Measurements from ENCODE around the gene RPAP2. TPM values are rescaled to one million over a fixed set of nuclear protein-coding genes. Genes with fewer than 3 reads are reported as not detected.
"Not testable (repeated sequence)": the region's sequence is repeated elsewhere in the genome, so short reads cannot be mapped to it uniquely, and the experiment has no call there.

Gene RPAP2
- total RNA-seq, 1 donor from 2014 or later = 26.4 TPM

DNA sequence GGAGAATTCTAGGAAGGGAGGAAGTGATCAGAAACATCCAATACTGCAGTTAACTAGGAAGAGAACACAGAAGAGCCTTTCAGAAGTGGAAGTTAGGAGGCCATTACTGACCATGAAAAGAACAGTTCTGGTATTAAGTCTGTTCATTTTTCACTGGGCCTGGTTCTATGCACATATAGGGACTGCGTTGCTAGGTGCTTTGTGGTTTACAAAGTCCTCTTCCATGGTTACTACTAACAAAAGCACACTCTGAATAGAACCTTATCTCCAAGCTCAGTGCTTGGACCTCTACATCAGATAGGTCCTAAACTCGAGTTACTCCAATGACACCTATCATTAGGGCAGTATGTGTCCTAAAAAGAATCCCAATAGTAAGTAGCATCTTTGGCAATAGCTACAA, 75.4 kb downstream of the RPAP2 start:
- DNase-seq (ENCODE audit: low read depth) = no peak

DNA sequence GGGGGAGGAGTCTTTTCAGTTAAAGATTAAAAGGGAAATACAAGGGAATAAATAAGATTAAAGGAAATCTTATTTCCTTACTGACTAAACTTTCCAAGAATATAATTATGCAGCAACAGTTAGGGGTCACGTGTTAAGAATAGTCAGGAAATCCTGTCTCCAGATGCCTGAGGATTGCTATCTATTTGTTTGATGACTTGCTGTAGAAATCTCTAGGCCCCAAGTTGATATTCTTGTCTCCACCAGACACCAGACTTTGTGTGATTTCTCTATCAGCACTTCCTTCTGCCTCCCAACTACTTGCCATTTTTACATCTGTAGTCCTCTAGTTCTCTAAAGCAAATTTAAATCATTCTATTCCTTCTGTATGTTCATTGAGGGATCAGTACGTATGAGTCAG, 77.5 kb downstream of the RPAP2 start:
- no peak for DNase-seq (ENCODE audit: low read depth)

DNA sequence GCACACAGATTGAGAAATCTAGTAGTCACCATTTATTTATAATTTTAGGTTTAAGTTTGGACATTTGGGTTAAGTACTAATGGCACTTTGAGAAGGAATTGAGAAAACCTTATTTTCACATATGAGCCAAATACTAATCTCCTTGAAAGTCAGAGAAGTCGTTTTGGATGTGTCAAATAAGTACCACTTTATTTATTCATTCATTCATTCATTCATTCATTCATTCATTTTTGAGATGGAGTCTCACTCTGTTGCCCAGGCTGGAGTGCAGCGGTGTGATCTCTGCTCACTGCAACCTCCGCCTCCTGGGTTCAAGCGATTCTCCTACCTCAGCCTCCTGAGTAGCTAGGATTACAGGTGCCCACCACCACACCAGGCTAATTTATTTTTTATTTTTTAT, 79.1 kb downstream of the RPAP2 start:
- DNase-seq (ENCODE audit: low read depth) = not testable (repeated sequence)

DNA sequence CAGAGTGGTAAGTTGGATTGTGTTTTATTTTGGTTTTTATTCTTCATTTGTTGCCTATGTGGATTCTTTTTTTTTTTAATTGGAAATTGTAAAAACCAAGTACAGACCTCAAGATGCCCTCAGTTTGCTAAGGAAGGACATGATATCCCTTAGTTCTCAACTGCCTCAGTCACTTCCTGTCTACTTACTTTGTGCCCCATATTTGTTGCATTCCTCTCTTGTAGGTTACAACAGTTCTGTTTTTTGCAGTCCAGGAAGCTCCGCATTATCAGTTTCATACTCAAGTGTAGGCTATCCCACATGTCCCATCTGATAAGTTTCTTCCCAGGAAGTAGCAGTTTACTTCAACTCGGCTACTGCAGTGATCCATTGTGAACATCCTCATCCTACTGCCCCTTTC, 82.0 kb downstream of the RPAP2 start:
- DNase-seq (ENCODE audit: low read depth) = no peak

DNA sequence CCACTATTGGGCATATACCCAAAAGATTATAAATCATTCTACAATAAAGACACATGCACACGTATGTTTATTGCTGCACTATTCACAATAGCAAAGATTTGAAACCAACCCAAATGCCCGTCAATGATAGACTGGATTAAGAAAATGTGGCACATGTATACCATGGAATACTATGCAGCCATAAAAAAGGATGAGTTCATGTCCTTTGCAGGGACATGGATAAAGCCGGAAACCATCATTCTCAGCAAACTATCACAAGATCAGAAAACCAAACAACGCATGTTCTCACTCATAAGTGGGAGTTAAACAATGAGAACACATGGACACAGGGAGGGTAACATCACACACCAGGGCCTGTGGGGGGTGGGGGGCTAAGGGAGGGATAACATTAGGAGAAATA, 95.1 kb downstream of the RPAP2 start:
- not testable (repeated sequence) for DNase-seq (ENCODE audit: low read depth)

DNA sequence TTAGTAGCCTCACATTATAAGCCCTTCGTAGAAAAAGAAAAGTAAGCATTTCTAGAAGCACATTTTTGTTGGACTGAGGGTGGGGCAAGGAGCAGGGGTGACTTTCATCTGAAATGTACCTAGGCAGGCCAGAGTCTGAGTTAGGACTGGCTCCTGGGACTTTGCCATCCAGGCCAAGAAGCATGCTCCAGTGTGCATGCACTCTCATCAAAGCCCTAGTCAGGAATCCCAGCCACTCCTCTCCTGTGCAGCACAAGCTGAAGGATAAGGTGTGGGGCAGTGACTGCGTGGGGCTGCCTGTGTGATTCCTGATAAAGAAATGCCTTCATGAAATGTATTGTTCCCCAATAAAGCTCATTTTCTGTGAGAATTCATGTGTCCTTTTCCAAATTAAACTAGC, 99.7 kb downstream of the RPAP2 start:
- DNase-seq (ENCODE audit: low read depth) = no peak

DNA sequence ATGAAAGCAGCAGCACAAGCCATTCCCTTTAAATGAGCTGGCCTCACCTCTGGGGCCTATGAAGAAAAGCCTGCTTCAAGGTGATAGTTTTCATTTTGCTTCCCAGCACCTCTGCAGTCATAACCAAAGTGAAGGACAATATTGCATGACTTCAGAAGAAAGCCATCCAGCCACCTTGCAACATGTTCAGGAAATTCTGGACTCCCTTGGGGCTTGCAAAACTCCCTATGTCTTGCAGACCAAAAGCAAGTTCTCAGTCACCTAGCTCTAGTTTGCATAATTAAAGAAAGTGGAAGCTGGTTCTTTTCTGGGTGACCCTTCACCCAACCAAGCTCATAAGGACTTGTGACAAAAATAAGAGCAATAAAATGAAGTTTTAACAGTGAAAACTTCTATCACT, 100.2 kb downstream of the RPAP2 start:
- DNase-seq (ENCODE audit: low read depth) = peak; percentile 3

DNA sequence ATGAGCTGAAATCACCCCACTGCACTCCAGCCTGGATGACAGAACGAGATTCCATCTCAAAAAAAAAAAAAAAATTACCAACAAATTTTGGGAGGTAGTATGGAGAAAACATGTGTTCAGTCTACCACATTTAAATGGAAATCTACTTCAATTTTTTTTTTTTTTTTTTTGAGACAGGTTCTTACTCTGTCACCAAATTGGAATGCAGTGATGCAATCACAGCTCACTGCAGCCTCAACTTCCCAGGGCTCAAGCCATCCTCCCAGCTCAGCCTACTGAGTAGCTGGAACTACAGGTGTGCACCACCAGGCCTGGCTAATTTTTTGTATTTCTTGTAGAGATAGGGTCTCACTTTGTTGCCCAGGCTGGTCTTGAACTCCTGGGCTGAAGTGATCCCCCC, 105.8 kb downstream of the RPAP2 start:
- DNase-seq (ENCODE audit: low read depth) = peak; percentile 25

DNA sequence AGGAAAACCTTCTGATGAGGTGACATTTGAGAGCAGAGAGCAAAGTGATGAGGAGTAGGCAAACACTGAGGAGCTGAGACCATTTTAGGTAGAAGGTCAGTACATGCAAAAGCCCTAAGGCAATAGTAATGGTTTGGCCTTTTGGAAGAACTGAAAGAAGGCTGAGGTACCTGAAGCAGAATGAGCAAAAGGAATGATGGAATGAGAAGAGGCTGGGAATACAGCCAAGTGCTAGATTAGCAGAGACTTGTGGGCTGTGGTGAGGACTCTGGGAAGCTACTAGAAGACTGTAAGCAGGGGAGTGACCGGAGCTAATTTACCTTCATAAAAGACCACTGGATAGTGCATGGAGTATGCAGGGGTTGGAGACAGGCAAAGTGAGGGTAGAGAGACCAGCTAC, 110.0 kb downstream of the RPAP2 start:
- DNase-seq (ENCODE audit: low read depth) = peak; percentile 13

DNA sequence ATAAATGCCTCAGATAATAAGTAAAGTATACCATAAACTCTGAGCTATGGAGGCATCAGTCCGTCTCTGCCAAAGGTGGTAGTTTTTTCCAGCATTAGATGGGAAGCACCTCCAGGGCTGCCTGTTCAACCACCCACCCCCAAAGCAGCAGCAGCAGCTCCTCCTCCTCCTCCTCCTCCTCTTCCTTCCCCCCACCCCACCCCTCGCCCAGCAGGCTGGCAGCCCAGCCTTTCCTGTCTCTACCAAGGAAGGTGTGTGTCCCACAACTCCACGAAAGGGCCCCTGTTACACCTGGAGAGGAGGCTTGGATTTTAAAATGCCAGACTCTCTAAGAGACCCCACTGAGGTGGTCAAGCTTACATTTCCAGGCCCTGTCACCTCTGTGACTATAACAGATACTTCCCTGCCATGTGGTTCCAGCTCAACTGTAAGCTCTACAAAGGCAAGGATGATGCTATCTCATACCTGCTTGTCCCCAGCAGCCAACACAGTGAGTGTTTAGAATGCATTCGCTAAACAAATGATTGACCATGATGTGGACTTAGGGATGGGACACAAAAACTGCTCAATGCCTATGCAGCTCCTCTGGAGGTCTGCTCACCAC, 111.2 kb downstream of the RPAP2 start:
- DNase-seq (ENCODE audit: low read depth) = no peak

DNA sequence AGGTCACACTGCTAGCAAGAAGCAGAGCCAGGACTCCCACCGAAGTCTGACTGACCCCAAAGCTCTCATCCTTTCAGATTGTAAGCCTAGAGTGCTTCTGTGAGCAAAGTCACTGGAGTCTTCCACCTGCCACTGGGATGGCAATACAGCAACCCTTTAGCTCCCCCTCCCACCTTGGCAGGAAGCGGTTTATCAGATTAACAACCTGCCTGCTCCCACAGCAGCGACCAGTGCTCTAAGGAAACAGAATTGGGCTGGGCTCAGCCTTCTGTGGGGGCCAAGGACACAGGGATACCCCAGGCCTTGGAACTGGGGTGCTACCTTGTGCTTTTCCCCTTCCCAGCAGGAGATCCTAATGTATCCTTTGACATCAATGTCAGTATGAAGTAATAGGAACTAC, 111.8 kb downstream of the RPAP2 start:
- DNase-seq (ENCODE audit: low read depth) = no peak

DNA sequence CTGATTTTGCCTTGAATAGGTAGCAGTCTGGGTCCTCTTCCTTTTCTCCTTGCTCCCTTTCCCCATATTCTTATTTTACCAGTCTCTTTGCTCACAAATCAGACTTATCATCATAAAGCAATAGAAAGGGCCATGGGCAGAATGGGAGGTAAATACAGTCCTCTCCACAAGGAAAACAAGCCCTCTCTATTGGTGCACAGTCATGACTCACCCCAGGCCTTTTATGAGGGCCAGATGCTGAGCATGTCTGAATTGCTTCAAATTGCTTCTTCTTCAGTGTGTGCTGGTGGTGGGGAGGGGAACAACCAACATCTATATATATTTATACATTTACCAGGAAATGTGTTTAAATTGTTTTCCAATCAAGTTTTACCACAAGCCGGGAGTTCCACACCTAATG, 112.7 kb downstream of the RPAP2 start:
- peak; percentile 19 for DNase-seq (ENCODE audit: low read depth)

DNA sequence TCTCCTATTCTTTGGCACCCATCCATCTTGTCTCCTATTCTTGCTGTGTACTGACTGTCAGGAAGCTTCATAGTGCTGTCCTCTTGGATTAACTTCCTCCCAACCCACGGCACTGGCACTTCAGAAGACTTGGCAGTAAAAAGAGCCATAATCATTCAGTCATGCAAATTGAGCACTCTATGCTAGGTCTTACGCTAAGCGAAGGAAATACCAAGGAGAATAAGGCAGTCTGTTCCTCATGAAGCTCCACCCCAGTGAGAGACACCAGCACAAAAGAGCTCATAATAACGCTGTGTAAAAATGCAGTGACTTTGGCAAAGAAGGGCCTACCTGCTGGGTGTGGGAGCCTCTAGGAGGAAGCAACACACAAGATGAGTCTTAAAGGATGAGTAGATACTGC, 120.8 kb downstream of the RPAP2 start:
- no peak for DNase-seq (ENCODE audit: low read depth)

DNA sequence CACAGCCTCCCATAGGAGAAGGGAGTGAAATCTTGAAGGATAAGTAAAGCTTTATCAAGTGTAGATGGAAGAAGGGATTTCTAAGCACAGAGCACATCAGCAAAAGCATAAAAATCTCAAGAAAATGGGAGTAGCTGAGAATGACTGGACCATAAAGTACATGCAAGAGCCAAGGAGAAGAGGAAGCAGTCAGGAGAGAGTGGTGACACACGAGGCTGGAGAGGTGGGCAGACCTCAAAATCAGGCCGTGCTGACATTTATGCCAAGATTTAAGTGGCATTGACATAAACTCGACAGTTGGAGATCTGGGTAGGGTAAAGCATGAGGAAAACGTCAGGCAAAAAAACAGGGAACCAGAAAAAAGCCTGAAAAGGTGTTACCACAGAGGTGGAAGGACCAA, 125.5 kb downstream of the RPAP2 start:
- DNase-seq (ENCODE audit: low read depth) = no peak

DNA sequence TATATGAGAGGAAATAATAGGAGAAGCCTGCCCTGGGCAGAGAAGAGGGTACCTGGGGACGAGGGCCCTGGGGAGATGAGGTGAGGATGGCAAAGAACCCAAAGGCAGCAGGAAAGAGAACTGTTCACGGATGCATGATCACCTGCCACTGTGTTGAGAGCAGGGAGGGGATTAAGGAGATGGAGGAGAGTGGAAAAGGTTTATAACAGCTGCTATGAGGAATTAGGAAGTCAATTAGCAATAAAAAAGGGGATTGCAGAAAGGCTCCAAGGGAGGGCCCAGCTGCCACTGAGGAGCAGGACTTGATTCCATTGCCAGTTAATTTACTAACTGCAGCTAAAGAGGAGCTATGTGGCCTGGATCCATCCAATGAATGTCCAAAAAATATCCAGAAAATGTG, 126.8 kb downstream of the RPAP2 start:
- no peak for DNase-seq (ENCODE audit: low read depth)

DNA sequence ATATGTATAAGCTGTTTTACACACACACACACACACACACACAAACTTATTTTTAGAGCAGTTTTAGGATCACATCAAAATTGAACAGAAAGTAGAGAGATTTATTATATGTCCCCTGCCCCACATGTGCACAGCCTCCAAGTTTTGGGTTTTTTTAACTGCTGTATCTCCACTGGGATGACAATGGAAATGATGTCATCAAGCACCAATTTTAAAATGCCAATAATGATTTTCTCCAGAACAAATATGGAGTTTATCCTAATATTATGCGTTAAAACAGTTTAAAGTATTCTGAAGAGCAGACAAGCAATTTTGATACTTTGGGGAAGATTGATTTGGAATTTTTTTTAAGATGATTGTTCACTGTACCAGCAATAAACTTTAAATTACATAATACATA, 131.2 kb downstream of the RPAP2 start:
- DNase-seq (ENCODE audit: low read depth) = no peak

DNA sequence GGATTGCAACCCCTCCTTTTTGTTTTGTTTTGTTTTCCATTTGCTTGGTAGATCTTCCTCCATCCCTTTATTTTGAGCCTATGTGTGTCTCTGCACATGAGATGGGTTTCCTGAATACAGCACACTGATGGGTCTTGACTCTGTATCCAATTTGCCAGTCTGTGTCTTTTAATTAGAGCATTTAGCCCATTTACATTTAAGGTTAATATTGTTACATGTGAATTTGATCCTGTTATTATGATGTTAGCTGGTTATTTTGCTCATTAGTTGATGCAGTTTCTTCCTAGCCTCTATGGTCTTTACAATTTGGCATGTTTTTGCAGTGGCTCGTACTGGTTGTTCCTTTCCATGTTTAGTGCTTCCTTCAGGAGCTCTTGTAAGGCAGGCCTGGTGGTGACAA, 135.7 kb downstream of the RPAP2 start:
- DNase-seq (ENCODE audit: low read depth) = not testable (repeated sequence)

DNA sequence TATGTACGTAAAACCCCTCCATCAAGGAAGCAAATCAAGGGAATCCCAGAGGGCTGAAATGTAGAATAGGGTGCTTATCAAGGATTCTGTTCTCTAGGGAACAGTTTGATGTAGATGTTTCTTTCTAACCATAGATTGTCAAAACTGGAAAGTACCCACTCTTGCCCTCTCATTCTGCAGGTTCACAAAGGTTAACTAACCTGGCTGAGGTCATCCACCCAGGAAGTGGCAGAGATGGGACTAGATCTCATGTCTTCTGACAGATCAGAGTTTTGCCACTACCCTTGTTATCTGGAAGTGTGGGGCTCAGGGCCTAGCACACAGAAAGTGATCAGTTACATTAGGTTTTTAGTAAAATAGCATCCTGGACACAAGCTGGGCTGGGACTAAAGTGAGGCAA, 140.4 kb downstream of the RPAP2 start:
- no peak for DNase-seq (ENCODE audit: low read depth)

DNA sequence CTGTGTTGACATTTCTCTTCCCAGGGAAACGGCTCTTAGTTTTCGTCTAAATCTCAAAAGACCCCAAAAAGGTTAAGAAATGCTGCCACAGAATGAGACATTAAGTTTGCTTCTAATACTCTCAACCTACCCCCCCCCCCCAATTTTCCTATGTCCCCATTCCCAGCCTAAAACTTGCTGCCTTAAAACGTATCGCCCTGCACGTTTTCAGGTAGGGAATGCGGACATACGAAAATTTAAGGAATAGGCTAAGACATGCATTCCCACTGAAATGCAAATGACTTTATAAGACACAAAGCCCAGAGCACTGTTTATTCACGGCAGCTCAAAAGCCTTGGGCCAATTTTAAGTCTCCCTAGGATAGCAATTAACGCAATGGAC, 142.4 kb downstream of the RPAP2 start:
- DNase-seq (ENCODE audit: low read depth) = no peak

DNA sequence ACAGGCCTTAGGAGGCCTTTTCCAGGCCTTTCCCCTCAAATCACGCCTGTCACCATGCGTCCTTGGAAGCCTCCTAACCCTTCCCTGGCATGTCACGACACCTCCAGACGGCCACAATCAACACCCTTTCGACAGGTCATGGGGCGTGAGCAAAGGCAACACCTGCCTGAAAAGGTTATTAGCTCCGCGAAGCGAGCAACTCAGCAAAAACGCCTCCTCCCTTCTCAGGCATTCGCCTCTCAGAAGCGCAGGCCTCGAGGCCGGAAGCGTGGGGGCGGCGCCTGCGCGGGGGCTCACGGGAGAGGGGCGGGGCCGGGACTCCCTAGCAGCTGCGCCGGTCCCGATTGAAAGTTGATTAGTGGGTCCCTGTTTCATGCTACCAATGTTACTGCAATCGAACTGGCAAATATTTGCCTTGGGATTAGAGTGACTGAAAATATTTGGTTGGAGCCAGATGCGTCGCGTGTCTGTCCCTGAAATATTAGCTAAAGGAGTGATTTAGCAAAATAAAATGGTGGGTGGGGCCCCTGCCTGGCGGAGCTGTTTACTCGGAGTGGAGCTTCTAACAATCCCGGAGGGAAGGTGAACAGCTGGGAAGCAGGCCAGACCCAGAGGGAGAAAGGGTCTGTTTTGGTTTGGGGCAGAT, 143.0 kb downstream of the RPAP2 start:
- no peak for DNase-seq (ENCODE audit: low read depth)

DNA sequence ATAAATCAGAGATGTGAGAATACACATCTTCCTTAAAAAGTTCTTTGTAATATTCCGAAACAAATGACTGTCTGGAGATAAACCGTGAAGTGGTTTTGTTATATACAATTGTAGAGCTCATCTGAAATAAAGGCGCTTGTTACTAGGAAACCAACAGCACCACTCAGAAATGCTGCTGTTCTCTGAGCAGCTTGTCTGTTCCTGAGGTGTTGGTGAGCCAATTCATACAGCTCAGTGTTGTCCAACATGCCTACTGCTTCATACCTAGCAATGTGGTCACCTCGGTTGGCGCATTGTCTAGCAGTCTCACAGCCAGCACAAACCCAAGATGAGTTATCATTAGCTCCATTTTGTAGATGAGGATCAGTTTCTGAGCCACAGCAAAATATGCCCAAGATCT, 143.5 kb downstream of the RPAP2 start:
- DNase-seq (ENCODE audit: low read depth) = no peak

DNA sequence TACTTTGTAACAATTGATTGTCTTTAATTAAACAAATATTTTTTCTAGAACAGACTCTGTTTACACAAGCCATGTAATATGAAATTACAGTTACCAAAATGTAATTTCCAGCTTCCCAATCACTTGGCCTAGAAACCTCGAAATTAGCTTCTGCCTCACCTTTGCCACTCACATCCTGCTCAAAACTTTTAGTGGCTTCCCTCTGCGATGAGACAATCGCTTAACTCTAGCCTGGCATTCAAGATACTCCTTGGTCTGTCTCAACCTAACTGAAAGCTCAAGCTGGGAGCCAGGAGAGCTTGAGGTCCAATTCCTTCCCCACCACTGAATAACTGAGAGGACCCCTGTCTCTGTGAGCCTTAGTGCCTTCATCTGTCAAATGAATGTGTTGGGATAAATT, 145.0 kb downstream of the RPAP2 start:
- DNase-seq (ENCODE audit: low read depth) = no peak

DNA sequence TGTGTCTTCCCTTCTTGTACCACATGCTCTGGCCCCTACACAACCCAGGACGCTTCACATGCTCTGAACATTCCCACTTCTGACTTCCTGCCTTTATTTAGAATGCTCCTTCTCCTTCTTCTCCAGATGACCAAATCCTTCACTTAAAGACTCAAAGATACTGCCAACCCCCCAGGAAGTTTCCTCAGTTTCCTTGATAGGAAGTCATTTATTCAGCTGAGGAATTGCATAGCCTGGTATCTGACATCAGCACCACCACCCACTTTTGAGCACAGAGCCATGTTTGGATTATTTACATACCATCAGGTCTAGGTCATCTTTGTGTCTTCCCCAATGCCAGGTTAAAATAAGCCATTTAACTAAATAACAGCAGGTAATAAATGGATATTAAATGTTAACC, 145.5 kb downstream of the RPAP2 start:
- no peak for DNase-seq (ENCODE audit: low read depth)

DNA sequence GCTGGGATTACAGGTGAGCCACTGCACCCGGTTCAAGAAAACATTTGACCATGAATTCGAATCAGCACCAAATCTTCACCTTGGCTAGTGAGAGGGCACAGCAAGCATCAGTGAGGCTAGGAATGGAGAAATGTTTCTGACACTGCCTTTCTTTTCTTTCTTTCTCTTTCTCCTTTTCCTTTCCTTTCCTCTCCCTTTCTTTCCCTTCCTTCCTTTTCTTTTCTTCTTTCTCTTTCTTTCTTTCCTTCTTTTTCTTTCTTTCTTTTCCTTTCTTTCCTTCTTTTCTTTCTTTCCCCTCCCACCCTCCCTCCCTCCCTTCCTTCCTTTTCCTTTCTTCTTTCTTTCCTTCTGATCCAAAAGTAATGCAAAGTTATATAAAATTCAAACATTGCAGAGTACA, 147.0 kb downstream of the RPAP2 start:
- no peak for DNase-seq (ENCODE audit: low read depth)
